ENCODE data around the gene MRPL3.

The MRPL3 gene

GRCh38 chr3:131502530-131503319 lies at the start of gene MRPL3:
MRPL3 (minus strand) TSS chr3:131502971; CDS start chr3:131502821, 150 bp downstream.
- peak; percentile 52 to 68 for DNase-seq (ENCODE audit: low read depth in 2 of 2, low spot score in 1 of 2)

GRCh38 chr3:131551761-131552160 lies 49.0 kb upstream of the MRPL3 start:
- DNase-seq (ENCODE audit: low read depth in 2 of 2, low spot score in 1 of 2) = no peak

GRCh38 chr3:131550562-131551465 lies 48.0 kb upstream of the MRPL3 start:
- no peak for DNase-seq (ENCODE audit: low read depth in 2 of 2, low spot score in 1 of 2)

DNA sequence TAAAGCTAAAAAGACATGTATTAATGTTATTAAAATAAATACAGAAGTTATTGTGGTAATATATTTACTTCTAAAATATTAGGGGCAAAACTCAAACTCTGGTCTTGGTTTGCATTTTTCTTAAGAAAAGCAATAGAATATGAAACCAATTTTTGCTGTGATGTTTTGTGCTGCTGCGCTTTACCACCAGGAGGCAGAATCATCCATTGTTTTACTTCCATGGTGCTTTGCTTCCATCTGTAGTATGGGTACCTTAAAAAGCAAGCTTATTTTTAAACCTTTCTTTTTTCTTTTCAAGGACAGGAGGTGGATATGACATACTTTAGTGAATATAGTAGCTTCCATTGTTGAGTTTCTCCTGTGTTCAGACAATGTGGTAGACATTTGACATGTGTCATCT lies 46.6 kb upstream of the MRPL3 start:
- DNase-seq (ENCODE audit: low read depth in 2 of 2, low spot score in 1 of 2) = no peak

DNA sequence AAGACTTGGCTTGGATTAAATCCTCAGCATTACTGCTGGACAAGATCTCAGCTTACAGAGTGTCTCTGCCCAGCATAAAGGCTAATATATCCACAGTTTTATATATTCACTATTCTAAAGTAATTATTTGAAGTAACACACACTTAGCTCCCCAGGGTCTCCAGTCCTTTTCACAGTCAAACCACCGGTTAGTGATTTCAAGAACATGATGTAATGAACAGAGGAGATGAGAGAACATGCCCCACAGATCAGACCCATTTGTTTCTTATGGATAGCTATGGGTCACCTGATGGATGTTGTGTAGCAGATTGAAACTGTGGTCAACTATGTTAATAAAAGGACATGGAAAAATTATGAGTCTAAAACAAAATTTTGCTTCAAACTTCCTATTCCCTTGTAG lies 44.8 kb upstream of the MRPL3 start:
- no peak for DNase-seq (ENCODE audit: low read depth in 2 of 2, low spot score in 1 of 2)

DNA sequence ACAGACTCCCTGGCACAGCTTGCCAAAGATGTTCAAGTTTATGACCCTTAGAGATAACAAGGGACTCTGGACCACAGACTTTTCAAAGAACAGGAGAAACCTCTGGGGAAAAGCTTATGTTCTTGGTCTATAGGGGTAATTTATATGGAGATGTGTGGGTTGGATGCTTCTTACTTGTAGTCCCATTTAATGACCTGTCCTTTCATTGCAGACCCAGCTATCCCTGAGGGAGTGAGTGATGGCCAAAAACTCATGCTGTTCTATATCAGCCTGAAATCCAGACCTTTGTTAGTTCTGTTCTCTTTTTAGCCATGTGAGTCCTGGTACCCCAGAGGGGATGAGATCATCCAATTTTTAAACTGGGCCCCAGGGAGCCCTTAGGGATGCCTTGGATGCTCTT lies 43.7 kb upstream of the MRPL3 start:
- DNase-seq (ENCODE audit: low read depth in 2 of 2, low spot score in 1 of 2) = no peak

DNA sequence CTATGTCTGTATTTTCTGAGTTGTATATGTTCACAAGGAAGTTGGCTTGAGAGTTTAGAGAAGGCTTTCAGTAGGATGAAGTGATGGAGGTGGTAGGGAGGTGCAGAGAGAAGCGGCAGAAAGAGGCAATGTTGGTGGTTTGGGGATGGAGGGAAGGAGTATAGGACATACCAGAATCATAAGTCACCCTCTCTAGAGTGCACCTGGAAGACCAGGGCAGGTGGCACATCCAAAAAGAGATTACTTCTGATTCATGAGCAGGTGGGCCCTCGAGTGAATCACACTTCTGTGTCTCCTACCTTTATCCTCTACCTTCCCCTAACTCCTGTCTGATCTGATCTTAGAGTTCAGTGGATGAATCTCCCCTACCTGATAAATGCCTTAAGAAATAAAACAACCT lies 41.8 kb upstream of the MRPL3 start:
- DNase-seq (ENCODE audit: low read depth in 2 of 2, low spot score in 1 of 2) = no peak

GRCh38 chr3:131543714-131544113 lies 40.9 kb upstream of the MRPL3 start:
- DNase-seq (ENCODE audit: low read depth in 2 of 2, low spot score in 1 of 2) = no peak

DNA sequence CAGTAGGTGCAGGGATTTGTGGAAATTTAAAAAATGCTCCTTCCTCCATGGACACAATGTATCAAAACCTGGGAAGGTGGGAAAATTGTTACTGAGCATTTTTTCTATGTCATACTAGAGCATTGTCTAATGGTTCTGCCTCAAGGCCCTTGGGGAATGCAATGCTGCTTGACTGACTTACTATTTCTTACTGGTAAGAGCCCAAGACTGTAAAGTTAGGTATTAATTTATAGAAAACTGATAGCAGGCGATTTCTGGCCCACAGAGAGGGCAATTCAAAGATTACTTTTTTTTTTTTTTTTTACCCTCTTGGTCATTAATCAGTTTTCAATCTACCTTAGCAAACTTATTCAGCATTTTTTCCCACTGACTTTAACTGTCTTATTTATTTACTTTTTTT lies 38.5 kb upstream of the MRPL3 start:
- DNase-seq (ENCODE audit: low read depth in 2 of 2, low spot score in 1 of 2) = no peak

DNA sequence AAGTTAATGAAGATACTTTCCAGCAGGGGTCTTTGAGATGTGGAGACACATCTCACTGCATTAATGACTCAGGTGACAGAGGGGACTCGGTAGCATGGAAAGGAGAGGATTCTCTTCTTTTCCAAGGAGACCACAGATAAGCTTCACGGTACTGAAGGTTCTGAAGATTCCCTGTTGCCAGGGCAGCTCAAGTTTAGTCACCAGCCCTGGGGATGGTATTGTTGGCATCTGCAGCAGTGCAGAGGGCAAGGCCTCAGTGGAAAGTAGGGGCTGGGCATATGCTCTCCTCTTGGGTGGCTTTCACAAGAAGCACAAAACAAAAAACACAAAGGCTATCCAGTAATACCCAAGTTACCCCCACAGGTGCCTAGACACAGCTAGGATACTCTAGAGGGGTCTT lies 38.0 kb upstream of the MRPL3 start:
- no peak for DNase-seq (ENCODE audit: low read depth in 2 of 2, low spot score in 1 of 2)

GRCh38 chr3:131540143-131540542 lies 37.4 kb upstream of the MRPL3 start:
- DNase-seq (ENCODE audit: low read depth in 2 of 2, low spot score in 1 of 2) = no peak

GRCh38 chr3:131538968-131539367 lies 36.2 kb upstream of the MRPL3 start:
- DNase-seq (ENCODE audit: low read depth in 2 of 2, low spot score in 1 of 2) = no peak

DNA sequence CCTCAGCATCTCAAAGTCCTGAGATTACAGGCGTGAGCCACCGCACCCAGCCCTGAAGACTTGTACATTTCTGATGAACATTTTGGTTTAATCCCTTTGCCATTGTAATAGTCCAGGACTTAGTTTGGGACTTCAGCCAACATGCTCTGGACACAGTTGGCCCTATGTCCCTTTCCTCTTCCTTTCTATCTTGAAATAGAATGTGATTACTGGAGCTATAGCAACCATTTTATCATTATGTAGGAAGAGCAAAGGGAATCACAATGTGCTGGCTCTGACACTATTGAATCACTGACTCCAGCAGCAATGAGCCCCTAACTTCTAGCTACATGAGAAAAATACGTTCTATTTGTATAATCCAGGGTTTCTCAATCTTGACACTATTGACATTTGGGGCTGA lies 34.8 kb upstream of the MRPL3 start:
- DNase-seq (ENCODE audit: low read depth in 2 of 2, low spot score in 1 of 2) = no peak

GRCh38 chr3:131535596-131535995 lies 32.8 kb upstream of the MRPL3 start:
- no peak for DNase-seq (ENCODE audit: low read depth in 2 of 2, low spot score in 1 of 2)

DNA sequence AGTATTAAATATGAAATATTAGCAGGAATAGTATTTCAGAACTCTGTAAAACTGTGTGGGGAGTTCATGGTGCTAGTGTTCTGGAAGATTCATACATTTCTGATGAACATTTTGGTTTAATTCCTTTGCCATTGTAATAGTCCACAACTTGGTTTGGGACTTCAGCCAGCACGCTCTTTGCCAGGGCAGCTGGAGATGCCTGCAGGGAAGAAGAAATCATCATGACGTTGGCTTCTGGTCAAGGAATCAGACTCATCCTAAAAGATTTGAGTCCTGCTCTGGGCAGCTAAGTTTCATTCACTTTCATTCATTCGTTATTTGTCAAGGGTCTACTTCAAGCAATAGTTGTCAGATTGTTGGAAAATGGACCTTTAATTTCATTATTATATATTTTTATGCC lies 32.4 kb upstream of the MRPL3 start:
- no peak for DNase-seq (ENCODE audit: low read depth in 2 of 2, low spot score in 1 of 2)

GRCh38 chr3:131532645-131533044 lies 29.9 kb upstream of the MRPL3 start:
- DNase-seq (ENCODE audit: low read depth in 2 of 2, low spot score in 1 of 2) = no peak

GRCh38 chr3:131530843-131531242 lies 28.1 kb upstream of the MRPL3 start:
- DNase-seq (ENCODE audit: low read depth in 2 of 2, low spot score in 1 of 2) = no peak

DNA sequence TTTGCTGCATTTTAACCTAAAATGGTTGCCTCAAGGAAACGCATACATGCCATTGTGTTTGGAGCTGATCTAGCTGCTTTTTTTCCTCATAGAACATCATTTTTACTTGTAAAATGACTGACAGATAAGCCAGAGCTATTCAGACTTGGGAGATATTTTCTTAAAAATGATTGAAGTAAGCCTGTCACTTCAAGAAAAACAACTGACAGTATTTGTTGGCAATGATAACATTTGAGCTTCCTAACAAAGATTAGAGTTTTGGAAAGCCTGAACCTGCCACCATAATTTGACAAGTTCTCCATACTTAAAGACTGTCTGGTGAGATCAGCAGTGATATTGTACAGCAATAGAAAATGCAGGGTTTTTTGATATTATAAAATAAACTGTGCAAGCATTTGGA lies 27.6 kb upstream of the MRPL3 start:
- DNase-seq (ENCODE audit: low read depth in 2 of 2, low spot score in 1 of 2) = no peak

- no peak for DNase-seq (ENCODE audit: low read depth in 2 of 2, low spot score in 1 of 2)
Measured at GRCh38 chr3:131526801-131527347, 24.1 kb upstream of the MRPL3 start.

- DNase-seq (ENCODE audit: low read depth in 2 of 2, low spot score in 1 of 2) = no peak
Measured at GRCh38 chr3:131518680-131519079, 15.9 kb upstream of the MRPL3 start.

DNA sequence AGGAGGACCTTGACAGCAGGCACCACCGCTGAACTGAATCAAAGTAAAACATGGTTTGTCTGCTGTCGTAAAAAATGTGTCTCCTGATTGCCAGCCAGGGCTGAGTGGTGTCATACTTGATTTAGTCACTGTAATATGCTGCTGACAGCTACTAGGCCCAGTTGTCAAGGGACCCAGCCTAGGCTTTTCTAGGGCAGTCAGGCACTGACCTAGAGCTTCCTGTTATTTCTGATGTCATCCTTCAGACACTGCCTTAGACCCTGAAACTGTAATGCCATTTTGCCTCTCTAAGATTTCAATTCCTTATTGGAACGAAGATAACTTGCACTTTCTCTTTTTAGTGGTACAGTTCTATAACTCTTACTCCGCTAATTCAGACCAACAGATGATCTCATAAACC lies 2.6 kb upstream of the MRPL3 start:
- no peak for DNase-seq (ENCODE audit: low read depth in 2 of 2, low spot score in 1 of 2)

GRCh38 chr3:131503320-131503635 lies 507 bp upstream of the MRPL3 start:
- DNase-seq (ENCODE audit: low read depth in 2 of 2, low spot score in 1 of 2) = no peak
